K562 (cell line): ENCODE measurements around the gene PIN1. TPM values are rescaled to one million over a fixed set of nuclear protein-coding genes. Genes with fewer than 3 reads are reported as not detected.

ENCODE experiments used
- AFF1 ChIP-seq, 2 experiments: fragments of 450-650 bp; IDR thresholded peaks; 2 replicates each; pipeline ENCODE4 v1.6.1; 2018; ENCODE audit warnings: mild to moderate bottlenecking in 2 of 2, low read depth in 1 of 2; ENCODE audit not compliant: partially characterized antibody in 2 of 2
- ATF4 ChIP-seq: fragments of 450-650 bp; formaldehyde crosslinking; IDR thresholded peaks from 2 replicates; pipeline ENCODE4 v1.4.0; 2022; ENCODE audit warnings: mild to moderate bottlenecking, moderate library complexity
- BHLHE40 ChIP-seq: IDR thresholded peaks from 2 replicates; pipeline ENCODE4 v1.6.1; 2011; ENCODE audit warnings: low read length, improper control_type of control experiment
- CTCF ChIP-seq, 3 experiments: IDR thresholded peaks in 2 of 3; conservative IDR thresholded peaks in 1 of 3; 2 replicates each; pipeline ENCODE4 v1.5.1; 2011 to 2012; ENCODE audit warnings: low read length in 3 of 3, mild to moderate bottlenecking in 3 of 3, control low read depth in 2 of 3, improper control_type of control experiment in 1 of 3, inconsistent platforms in 1 of 3, low read depth in 1 of 3, mixed read lengths in 1 of 3, moderate library complexity in 1 of 3; ENCODE audit not compliant: insufficient read depth in 2 of 3
- DMBX1 ChIP-seq: fragments of 250-450 bp; sonication (Bioruptor Pico); IDR thresholded peaks from 2 replicates; pipeline ENCODE4 v1.8.0; 2022; ENCODE audit warnings: inconsistent platforms, mild to moderate bottlenecking, moderate library complexity, borderline replicate concordance
- JUN ChIP-seq, 2 experiments: sonication (generic) in 1 of 2; formaldehyde crosslinking in 1 of 2; IDR thresholded peaks; 2 replicates each; pipeline versions ENCODE4 v1.6.1 to v1.8.0; 2012 to 2022; ENCODE audit warnings: borderline replicate concordance in 2 of 2, mild to moderate bottlenecking in 2 of 2, improper control_type of control experiment in 1 of 2, low read depth in 1 of 2, low read length in 1 of 2, missing genetic modification reagents in 1 of 2
- JUNB ChIP-seq: fragments of 450-650 bp; formaldehyde crosslinking; conservative IDR thresholded peaks from 2 replicates; pipeline ENCODE4 v1.4.0; 2020; ENCODE audit warnings: mild to moderate bottlenecking
- MYC ChIP-seq, 2 experiments: fragments of 250-450 bp in 1 of 2; sonication (Bioruptor Pico) in 1 of 2; IDR thresholded peaks; 2 replicates each; pipeline versions ENCODE4 v1.5.1 to v1.6.1; 2012 to 2021; ENCODE audit warnings: low read depth in 2 of 2, borderline replicate concordance in 1 of 2, improper control_type of control experiment in 1 of 2, low read length in 1 of 2, mild to moderate bottlenecking in 1 of 2, moderate library complexity in 1 of 2
- NR1H2 ChIP-seq: sonication (generic); formaldehyde crosslinking; IDR thresholded peaks from 2 replicates; pipeline ENCODE4 v1.4.0; 2020; ENCODE audit warnings: mild to moderate bottlenecking, missing genetic modification reagents
- NR2C1 ChIP-seq, 2 experiments: fragments of 450-650 bp; IDR thresholded peaks; 2 replicates each; pipeline ENCODE4 v1.6.1; 2017; ENCODE audit warnings: mild to moderate bottlenecking in 2 of 2, antibody characterized with exemption in 1 of 2, inconsistent platforms in 1 of 2, missing compliant biosample characterization in 1 of 2, missing genetic modification characterization in 1 of 2
- POLR2B ChIP-seq: fragments of 450-650 bp; IDR thresholded peaks from 2 replicates; pipeline ENCODE4 v1.6.1; 2018; ENCODE audit warnings: low read depth; ENCODE audit not compliant: partially characterized antibody
- POLR3A ChIP-seq: IDR thresholded peaks from 2 replicates; pipeline ENCODE4 v1.6.1; 2011; ENCODE audit warnings: borderline replicate concordance, mild to moderate bottlenecking, moderate library complexity; ENCODE audit not compliant: insufficient read length, insufficient read depth; ENCODE audit errors: extremely low read depth
- ZNF551 ChIP-seq: fragments of 250-450 bp; sonication (Bioruptor Pico); IDR thresholded peaks from 2 replicates; pipeline ENCODE4 v1.5.0; 2021; ENCODE audit warnings: mild to moderate bottlenecking, moderate library complexity
- polyA plus RNA-seq, 8 experiments: library from polyadenylated mRNA; depleted of rRNA in 4 of 8; stranded (reverse) in 5 of 8; unstranded in 3 of 8; fragments of >200 nt; fragmentation: Nextera tagmentation in 2 of 8; fragmentation: Illumina TruSeq in 1 of 8; extraction: Ambion mirVana in 2 of 8; extraction: Trizol in 1 of 8; gene quantifications; 2 replicates each; pipeline versions ENCODE4 v1.2.1 to v1.2.3, GENCODE V29; 2011 to 2014; ENCODE audit warnings: inconsistent platforms in 1 of 8, missing spikeins in 1 of 8
- total RNA-seq, 7 experiments: library from RNA; depleted of rRNA in 6 of 7; stranded (reverse); fragments of >200 nt in 6 of 7; fragmentation: Illumina TruSeq in 2 of 7; extraction: Trizol in 2 of 7; gene quantifications; 2 replicates each; pipeline versions ENCODE4 v1.2.1 to v1.2.3, GENCODE V29; 2011 to 2021; ENCODE audit warnings: low replicate concordance in 1 of 7
- TF ChIP-seq, protein P1 (sequence below): fragments of 200-800 bp; sonication (Bioruptor generic); IDR thresholded peaks from 2 replicates; pipeline ENCODE4 v1.6.1; 2017; ENCODE audit warnings: missing genetic modification characterization, missing compliant biosample characterization

Gene PIN1
- total and polyA plus RNA-seq, 9 of the 15 experiments (the other 6 are each of a cell fraction or from before 2014, with no cell fraction given) = 1.6 to 178 (median 42.5) TPM

DNA sequence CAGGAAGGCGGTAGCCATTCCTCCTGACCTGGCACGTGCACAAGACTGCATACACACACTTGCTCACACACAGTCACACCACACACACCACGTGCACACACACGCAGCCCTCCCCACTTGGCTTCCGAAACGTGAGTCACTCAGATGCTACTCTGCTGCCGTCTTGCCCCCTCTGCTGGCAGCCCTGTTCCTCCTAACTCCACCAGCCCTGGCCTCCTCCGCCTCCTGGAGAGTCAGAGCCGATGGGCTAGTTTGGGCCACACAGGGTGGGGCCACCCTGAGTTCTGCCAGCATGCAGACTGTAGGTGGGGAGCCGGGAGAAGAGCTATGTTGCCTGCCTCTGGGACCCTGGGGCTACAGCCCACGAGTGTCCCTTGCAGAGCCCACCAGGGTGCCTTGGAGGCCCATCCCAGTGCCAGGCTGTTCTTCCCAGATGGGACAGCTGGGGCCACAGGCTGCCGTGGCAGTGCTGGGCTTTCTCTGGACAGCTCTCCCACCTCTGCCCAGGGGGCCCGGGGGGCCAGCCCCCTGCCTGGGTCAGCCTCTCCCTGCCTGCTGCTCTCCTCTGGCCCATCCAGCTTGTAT lies 12.1 kb downstream of the PIN1 start (continued):
- no peak for TF ChIP-seq AFF1 (IDR thresholded peaks at IDR 0.05; ENCODE audit: low read depth in 1 of 2, partially characterized antibody in 2 of 2)
- TF ChIP-seq, protein P1, sequence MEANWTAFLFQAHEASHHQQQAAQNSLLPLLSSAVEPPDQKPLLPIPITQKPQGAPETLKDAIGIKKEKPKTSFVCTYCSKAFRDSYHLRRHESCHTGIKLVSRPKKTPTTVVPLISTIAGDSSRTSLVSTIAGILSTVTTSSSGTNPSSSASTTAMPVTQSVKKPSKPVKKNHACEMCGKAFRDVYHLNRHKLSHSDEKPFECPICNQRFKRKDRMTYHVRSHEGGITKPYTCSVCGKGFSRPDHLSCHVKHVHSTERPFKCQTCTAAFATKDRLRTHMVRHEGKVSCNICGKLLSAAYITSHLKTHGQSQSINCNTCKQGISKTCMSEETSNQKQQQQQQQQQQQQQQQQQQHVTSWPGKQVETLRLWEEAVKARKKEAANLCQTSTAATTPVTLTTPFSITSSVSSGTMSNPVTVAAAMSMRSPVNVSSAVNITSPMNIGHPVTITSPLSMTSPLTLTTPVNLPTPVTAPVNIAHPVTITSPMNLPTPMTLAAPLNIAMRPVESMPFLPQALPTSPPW = peak; percentile 51
- no peak for TF ChIP-seq NR1H2
- TF ChIP-seq JUN (IDR thresholded peaks at IDR 0.05; ENCODE audit: borderline replicate concordance, low read depth, low read length) = peak; percentile 39; the same call in 1 of the 2 replicates
- TF ChIP-seq JUN (CRISPR knock-in tag; IDR thresholded peaks at IDR 0.05; ENCODE audit: borderline replicate concordance) = no peak
- no peak for TF ChIP-seq DMBX1 (CRISPR knock-in tag)
- no peak for TF ChIP-seq ATF4 (CRISPR knock-in tag)
- TF ChIP-seq CTCF (IDR thresholded peaks at IDR 0.05 in 2 of 3, conservative IDR thresholded peaks at IDR 0.05 in 1 of 3; ENCODE audit: insufficient read depth in 2 of 3, low read depth in 1 of 3, low read length in 3 of 3) = peak; percentile 70 to 78 (median 74)
- TF ChIP-seq POLR2B = no peak
- no peak for TF ChIP-seq POLR3A
- TF ChIP-seq MYC (IDR thresholded peaks at IDR 0.05; ENCODE audit: low read depth, low read length) = peak; percentile 37; the same call in 1 of the 2 replicates
- TF ChIP-seq MYC (CRISPR knock-in tag; IDR thresholded peaks at IDR 0.05; ENCODE audit: borderline replicate concordance, low read depth) = no peak
- TF ChIP-seq ZNF551 (CRISPR knock-in tag) = no peak
- TF ChIP-seq JUNB (CRISPR knock-in tag) = no peak
- no peak for TF ChIP-seq NR2C1 (IDR thresholded peaks at IDR 0.05)
- no peak for TF ChIP-seq NR2C1 (tag; IDR thresholded peaks at IDR 0.05)
- TF ChIP-seq BHLHE40 = peak; percentile 99
